ENCODE results near the gene GLI2. TPM values are rescaled to one million over a fixed set of nuclear protein-coding genes. Genes with fewer than 3 reads are reported as not detected.

The GLI2 gene
- polyA plus RNA-seq, 3 donors: not detected

- H2AFZ ChIP-seq (ENCODE audit: insufficient read depth, low read depth, low read length, poor library complexity, severe bottlenecking): no peak overlapping the region
- H3K9ac ChIP-seq (ENCODE audit: insufficient read depth, low read length, poor library complexity, severe bottlenecking): no peak overlapping the region
- intact Hi-C loops (cut with micrococcal nuclease): no loop called here
- no peak overlapping the region for H3K4me3 ChIP-seq (replicated peaks in 1 of 3; ENCODE audit: low read depth in 2 of 3, low read length in 3 of 3)
- H3K4me1 ChIP-seq (ENCODE audit: control insufficient read depth in 1 of 2, insufficient read depth in 2 of 2, low read length in 2 of 2): no peaks in the 10 kb centered on the region
- H3K36me3 ChIP-seq (replicated peaks in 1 of 2; ENCODE audit: control insufficient read depth in 1 of 2, insufficient read depth in 2 of 2, low read length in 2 of 2): no peaks in the 10 kb centered on the region
- no peak overlapping the region for H3K4me2 ChIP-seq (replicated peaks; ENCODE audit: extremely low read depth, low read length, poor library complexity, severe bottlenecking)
- DNase-seq: no peak
- TF ChIP-seq CTCF (IDR thresholded peaks at IDR 0.05): no peak
- no peak overlapping the region for H3K27ac ChIP-seq (ENCODE audit: low read depth in 1 of 2, low read length in 2 of 2)
- 50% methylated on average over 1 of the region's 4 CpGs for WGBS (ENCODE audit: insufficient coverage)
- Mint-ChIP-seq H3K4me1 (no peaks in the 10 kb centered on the region), H3K36me3 (no peaks in the 10 kb centered on the region), H3K4me3 (no peak overlapping the region), H3K9me3 (no peaks in the 10 kb centered on the region), H3K27ac (no peak overlapping the region), H3K27me3 (ENCODE audit: low read depth in 3 of 3) (peaks cover 9 to 21% (median 14%) of the 10 kb centered on the region in 3 donors)
- no peaks in the 10 kb centered on the region for H3K9me3 ChIP-seq (replicated peaks in 1 of 2; ENCODE audit: control insufficient read depth in 1 of 2, insufficient read depth in 1 of 2, low read length in 2 of 2)
- no peaks in the 10 kb centered on the region for H4K20me1 ChIP-seq (ENCODE audit: insufficient read depth, low read length)
- no peaks in the 10 kb centered on the region for H3K79me2 ChIP-seq (ENCODE audit: insufficient read depth, low read length)
- H3K27me3 ChIP-seq (ENCODE audit: control insufficient read depth in 2 of 2, insufficient read depth in 2 of 2, low read length in 2 of 2): no peaks in the 10 kb centered on the region
These were observed 32.2 kb upstream of the GLI2 start for GRCh38 chr2:120703330-120703994.

- Histone ChIP-seq H3K9ac (ENCODE audit: insufficient read depth, low read length, poor library complexity, severe bottlenecking) (no peak overlapping the region), H3K27me3 (ENCODE audit: control insufficient read depth in 2 of 2, insufficient read depth in 2 of 2, low read length in 2 of 2) (no peaks in the 10 kb centered on the region), H3K27ac (ENCODE audit: low read depth in 1 of 2, low read length in 2 of 2) (no peak overlapping the region), H3K36me3 (replicated peaks in 1 of 2; ENCODE audit: control insufficient read depth in 1 of 2, insufficient read depth in 2 of 2, low read length in 2 of 2) (no peaks in the 10 kb centered on the region), H3K4me3 (replicated peaks in 1 of 3; ENCODE audit: low read depth in 2 of 3, low read length in 3 of 3) (no peak overlapping the region), H3K4me2 (replicated peaks; ENCODE audit: extremely low read depth, low read length, poor library complexity, severe bottlenecking) (no peak overlapping the region), H2AFZ (ENCODE audit: insufficient read depth, low read depth, low read length, poor library complexity, severe bottlenecking) (no peak overlapping the region), H4K20me1 (ENCODE audit: insufficient read depth, low read length) (no peaks in the 10 kb centered on the region), H3K9me3 (replicated peaks in 1 of 2; ENCODE audit: control insufficient read depth in 1 of 2, insufficient read depth in 1 of 2, low read length in 2 of 2) (no peaks in the 10 kb centered on the region), H3K79me2 (ENCODE audit: insufficient read depth, low read length) (no peaks in the 10 kb centered on the region), H3K4me1 (ENCODE audit: control insufficient read depth in 1 of 2, insufficient read depth in 2 of 2, low read length in 2 of 2) (no peaks in the 10 kb centered on the region)
- Mint-ChIP-seq H3K4me3 (no peak overlapping the region), H3K9me3 (no peaks in the 10 kb centered on the region), H3K4me1 (no peaks in the 10 kb centered on the region), H3K27me3 (ENCODE audit: low read depth in 3 of 3) (peaks cover 8 to 15% (median 8%) of the 10 kb centered on the region in 3 donors), H3K36me3 (no peaks in the 10 kb centered on the region), H3K27ac (no peak overlapping the region)
- DNase-seq: no peak
- intact Hi-C loops (cut with micrococcal nuclease): no loop called here
- TF ChIP-seq CTCF (IDR thresholded peaks at IDR 0.05): no peak
- 89% methylated on average over 2 of the region's 2 CpGs for WGBS (ENCODE audit: insufficient coverage)
These were observed 31.0 kb upstream of the GLI2 start for GRCh38 chr2:120704696-120705095.

Measured in CD14-positive monocyte (primary cell).